SIG-M5 (cell line): ENCODE results near the gene U2AF2.

Experiments used
- DNase-seq: peaks from one replicate; lab custom pipeline; 2025; lab: John Stamatoyannopoulos, UW

The U2AF2 gene

DNA sequence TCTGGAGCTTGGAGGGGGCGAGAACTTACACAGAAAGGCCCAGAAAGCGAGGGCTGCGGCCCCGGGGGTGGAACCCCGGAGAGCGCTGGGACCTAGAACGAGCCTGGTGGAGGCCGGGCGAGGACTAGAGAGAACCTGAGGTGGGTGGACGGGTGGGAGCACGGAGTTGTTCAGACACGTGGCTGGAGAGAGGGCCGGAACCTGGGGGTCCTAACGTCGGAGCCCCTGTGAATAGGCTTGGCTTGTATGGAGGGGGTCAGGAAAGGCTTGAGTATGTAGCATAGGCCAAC lies 11.0 kb upstream of the U2AF2 start:
- DNase-seq, result no peak

- no peak for DNase-seq
These were observed 10.5 kb upstream of the U2AF2 start for GRCh38 chr19:55644191-55644833.

- DNase-seq, result no peak
These were observed 9.9 kb upstream of the U2AF2 start for GRCh38 chr19:55644842-55645511.

- DNase-seq, result no peak
These were observed 9.3 kb upstream of the U2AF2 start for GRCh38 chr19:55645512-55645881.

GRCh38 chr19:55646889-55647731 lies 7.7 kb upstream of the U2AF2 start:
- DNase-seq, result no peak

DNA sequence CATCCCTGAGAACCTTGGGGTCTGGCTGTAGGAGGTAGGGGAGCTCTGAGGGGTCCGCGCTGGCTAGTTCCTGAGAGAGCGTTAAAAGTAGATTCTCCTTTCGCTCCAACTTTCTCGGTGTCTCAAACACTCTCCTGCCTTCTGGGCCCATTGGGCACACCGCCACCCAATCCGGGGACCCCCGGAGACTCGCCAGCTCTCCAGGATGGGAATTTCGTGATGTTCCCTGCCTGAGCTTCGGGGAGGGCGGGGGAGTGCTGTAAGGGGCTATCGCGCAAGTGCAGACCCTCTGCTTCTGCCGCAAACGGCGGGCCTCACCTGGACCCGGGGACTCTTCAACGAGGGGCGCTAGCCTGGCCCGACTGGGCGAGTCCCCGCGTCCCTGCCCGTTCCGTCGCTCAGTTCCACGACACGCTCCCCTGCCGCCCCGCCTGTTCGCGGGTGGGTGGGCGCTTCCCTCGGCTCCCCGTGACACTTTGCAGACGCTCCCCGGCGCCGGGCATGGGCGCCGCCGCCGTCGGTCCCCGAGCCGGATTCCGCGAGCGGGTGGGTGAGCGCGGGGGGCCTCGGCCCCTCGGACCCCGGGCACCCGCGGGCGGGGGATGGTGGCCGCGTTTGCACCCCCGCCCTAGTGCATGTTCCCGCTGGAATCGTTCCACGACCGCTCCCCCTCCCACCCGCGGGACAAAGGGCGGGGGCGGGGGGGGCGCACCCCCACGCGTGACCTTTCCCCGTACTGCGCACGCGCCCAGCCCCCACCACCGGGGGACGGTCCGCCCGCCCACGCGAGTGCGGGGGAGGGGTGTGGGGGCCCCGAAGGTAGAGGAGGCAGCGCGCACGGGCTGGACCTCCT lies 6.9 kb upstream of the U2AF2 start, which contains the start of gene CCDC106:
CCDC106 (plus strand) TSS at position 481 of the 853 bp plus-strand sequence. CDS start 835 bp downstream, outside the sequence.
- DNase-seq, result no peak

- DNase-seq, result no peak
These were observed 6.1 kb upstream of the U2AF2 start for GRCh38 chr19:55648585-55649267.

- no peak for DNase-seq
These were observed 5.3 kb upstream of the U2AF2 start for GRCh38 chr19:55649268-55650125.

DNA sequence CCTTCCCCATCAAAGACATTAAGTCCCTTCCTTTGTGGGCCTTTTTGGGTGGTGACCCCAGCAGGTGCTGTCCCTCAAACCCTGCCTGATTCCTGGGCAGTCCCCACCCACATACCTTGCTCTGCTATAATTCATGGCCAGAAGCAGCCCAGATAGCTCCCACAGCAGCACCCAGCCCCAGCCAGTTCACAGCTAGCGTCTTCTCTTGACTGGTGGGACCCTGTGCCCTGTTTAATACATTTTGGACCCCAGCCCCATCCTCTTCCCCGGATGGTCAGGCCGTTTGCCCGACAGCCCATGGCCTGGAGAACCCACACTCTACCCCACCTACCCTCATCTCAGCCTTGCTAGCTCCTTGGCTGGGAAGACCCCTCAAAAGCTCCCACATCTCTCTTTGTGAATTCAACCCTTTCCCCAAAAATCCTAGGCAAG lies 4.7 kb upstream of the U2AF2 start:
- no peak for DNase-seq

GRCh38 chr19:55650602-55651230 lies 4.1 kb upstream of the U2AF2 start:
- no peak for DNase-seq

DNA sequence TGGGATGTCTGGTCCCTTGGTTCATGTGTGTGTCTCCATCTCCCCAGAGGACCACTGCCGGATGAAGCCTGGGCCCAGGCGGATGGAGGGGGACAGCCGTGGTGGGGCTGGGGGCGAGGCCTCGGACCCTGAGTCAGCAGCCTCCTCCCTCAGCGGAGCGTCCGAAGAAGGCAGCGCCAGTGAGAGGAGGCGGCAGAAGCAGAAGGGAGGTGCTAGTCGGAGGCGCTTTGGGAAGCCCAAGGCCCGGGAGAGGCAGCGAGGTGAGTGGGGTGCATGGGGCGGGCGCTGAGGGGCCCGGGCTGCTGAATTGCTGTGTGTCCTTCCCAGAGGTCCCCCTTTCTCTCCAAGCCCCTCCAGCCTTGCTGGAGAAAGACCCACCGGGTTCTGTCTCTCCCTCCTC lies 3.6 kb upstream of the U2AF2 start:
- DNase-seq, result no peak

DNA sequence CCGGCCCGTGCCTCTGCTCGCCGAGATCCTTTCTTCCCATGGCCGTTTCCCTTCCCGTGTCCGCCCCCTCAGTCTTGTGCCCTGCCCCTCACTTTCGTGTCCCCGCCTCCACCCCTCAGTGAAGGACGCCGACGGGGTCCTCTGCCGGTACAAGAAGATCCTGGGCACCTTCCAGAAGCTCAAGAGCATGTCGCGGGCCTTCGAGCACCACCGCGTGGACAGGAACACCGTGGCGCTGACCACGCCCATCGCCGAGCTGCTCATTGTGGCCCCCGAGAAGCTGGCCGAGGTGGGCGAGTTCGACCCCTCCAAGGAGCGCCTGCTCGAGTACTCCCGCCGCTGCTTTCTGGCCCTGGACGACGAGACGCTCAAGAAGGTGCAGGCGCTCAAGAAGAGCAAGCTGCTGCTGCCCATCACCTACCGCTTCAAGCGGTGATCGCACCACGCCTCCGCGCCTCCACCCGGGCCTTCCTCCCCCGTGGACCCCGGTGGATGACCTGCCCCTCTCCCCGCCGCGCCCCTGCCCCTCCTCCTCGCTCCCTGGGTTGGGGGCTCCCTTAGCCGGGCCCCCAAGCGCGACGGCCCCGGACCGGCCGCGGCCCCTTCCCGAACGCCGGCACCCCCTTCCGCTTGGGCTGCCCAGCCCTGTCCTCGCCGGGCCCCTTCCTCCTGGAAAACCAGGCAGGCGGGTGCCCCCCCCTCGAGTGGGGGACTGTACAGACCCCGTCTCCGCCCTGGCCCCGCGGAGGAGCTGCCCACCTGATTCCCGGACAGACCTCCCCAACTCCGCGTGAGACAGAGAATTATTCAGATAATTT lies 2.3 kb upstream of the U2AF2 start:
- DNase-seq, result no peak

DNA sequence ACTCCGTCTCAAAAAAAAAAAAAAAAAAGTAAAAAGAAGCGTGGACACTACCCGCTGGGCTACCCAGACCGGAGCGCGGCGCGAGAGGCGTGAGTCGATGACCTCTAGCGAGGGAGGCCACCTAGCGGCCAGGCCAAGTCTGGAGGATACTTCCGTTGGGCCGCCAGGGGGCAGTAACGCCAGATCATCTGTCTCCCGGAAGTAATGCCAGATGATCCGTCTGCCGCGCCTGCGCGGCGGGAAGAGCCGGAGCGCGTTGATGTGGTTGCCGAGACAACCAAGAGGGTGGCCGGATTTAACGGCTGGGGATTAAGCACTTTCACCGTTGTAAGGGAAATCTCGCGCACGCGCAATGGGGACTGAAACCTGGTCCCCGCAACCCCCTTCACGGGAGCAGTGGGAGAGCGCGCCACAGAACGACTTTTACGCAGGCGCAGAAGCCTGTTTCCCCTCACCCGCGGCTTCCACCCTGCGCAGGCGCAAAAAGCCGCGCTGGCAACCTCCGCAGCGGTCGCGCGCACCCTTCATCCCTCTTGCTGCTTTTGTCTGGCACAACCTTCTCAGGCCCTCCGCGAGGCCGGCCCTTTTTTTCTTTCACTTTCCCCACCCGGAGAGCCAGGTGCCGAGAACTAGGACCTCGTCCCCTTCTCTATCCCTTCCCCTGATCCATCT lies 1.0 kb upstream of the U2AF2 start:
- peak; percentile 73 for DNase-seq

GRCh38 chr19:55654323-55654867 lies 440 bp upstream of the U2AF2 start:
- peak; percentile 95 for DNase-seq

GRCh38 chr19:55655648-55656040 lies 809 bp downstream of the U2AF2 start:
- no peak for DNase-seq

DNA sequence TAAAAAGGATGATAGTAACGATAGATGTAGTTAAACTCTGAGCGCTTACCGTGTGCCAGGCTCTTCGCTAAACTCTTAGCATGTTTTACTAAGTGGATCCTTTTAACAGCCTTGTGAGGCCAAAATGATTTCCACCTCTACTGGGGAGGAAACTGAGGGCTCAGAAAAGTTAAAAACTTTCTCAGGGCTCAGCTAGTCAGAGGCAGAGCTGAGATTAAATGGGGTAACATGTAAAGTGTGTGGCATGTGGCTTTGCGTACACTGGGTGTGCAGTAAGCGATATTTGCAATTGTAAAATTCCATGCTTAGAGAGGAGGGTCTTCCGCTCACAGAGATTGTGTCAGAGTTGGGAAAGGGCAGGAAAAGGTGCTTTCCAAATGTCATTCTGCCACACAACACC lies 1.7 kb downstream of the U2AF2 start:
- no peak for DNase-seq

DNA sequence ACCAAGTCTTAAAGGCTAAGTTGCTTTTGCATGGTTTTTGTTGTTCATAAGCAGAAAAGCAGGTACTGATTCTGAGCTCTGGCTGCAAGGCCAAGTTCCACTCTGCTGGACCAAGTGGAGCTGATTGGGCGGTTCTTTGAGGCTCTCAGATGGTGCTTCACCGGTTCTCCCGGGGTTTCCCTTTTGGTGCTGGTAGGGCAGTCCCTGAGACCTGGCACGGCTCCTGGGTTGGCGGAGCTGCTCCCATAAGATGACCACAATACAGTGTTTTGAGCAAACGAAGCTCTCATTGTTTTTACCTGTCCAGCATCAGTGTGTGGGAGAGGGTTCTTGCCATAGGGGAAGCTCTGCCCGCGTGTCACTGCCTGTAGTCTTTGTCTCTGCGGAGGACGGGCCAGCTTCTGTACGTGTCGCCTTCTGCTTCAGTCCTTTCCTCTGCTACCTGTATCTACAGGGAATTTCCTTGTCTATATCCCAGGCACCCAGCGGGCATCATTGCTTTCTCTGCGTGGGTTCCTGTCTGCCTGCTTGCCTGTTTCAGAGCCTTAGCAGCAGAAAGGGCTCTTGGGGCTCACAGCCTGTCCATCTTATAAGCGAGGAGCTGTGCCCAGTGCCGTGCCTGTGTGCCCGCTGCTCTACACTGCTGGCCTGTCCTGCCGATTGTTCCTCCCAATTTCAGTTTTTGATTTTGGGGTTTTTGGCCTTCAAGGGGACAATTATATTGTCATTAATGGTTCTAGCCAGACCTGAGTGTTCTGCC lies 2.3 kb downstream of the U2AF2 start:
- DNase-seq, result no peak
